GM18499 (cell line): Measurements from ENCODE around the gene ANTXR2.

Experiments
- ATAC-seq: cut with Tn5 transposase; IDR thresholded peaks from one replicate; pipeline ENCODE4 v1.9.1; 2021; ENCODE audit warnings: moderate number of reproducible peaks; ENCODE audit not compliant: insufficient read depth, unreplicated experiment

ANTXR2 gene

DNA sequence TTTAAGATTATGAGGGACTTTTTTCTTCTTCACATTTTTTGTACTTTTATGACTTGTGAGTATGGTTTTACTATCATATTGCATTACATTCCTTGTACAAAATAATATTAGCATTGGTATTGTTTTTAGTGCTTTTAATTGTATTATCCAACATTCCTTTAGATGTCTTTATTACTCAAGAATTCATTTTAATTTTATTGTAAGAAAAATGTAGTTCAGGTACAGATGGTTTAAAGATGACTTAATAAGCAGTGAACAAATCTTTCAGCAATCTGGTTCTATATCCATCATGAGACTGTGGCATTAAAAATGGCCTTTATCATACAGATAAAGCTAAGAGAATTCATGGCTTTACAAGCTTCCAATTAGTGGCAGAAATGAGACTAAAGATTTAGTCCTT, 191.6 kb downstream of the ANTXR2 start:
- no peak for ATAC-seq

DNA sequence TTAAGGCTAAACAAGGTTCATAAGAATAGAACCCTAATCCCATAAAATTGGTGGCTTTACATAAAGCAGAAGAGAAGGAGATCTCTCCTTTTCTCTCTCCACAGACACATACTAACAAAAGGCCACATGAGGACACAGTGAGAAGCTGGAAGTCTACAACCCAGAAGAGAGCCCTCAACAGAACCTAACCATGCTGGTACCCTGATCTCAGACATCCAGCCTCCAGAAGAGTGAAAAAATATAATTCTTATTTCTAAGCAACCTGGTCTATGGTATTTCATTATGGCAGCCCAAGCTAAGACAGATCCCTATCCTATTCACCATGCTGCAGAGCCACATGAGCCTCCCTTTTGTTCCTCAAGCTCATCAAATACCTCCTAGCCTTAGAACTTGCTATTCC, 195.5 kb downstream of the ANTXR2 start:
- ATAC-seq: no peak

DNA sequence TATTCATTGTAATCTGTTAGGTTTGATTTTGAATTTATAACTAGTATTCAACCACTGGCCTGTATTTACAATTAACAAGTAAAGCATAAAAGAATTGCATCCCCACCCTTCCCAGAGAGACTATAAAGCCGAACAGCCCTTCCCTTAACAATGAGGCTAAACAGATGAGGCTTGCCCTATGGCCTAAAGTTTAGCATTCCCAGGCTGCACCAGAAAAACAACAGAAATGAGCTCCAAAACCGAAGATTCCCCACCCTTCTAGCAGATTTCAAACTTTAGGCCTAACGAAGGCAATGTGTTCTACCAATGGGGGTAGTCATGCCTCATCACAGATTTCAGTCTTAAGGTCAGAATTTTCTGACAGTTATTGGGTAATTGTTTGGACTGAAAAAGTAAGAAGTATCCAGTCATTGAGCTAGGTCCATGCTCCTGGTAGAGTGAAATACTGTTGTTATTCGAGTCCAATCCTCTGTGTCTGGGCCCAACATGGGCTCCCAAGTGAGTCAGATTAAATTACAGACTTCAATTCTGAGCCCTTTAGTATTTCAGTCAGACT, 197.6 kb downstream of the ANTXR2 start:
- no peak for ATAC-seq

DNA sequence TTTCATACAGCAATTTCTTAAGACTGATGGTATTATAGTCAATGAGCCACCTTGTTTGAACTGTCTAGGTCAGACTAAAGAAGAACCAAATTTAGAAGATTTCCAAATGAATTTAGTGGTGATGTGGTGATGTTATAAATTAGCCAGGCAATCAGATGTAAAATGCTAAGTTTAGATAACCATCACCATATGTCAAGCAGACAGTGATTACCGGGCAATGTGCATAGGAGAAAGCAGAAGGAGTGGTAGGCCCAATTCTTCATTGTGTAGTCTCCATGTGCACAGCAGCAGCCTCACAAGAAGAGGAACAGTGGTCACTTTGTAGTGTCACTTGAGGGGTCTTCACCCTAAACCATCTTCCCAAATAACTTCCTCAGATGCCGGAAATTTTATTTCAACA, 198.8 kb downstream of the ANTXR2 start:
- ATAC-seq: no peak

DNA sequence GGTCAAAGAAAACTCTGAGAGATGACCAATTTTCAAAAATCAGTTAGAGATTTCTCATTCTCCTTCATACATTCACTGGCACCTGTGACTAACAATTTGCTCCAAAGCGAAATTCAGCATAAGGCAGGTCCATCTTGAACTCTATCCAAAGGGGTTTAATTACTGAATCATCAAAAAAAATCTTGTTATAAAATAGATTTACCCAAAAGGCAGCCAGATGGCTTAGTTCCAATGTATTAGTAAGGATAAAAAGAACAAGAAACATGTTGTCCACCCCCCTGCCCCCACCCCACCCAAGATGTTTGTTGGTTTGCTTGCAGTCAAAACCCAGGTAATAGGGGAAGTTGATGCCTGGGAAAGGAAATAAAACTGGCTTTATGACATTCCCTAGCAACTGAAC, 200.3 kb downstream of the ANTXR2 start:
- ATAC-seq: no peak

DNA sequence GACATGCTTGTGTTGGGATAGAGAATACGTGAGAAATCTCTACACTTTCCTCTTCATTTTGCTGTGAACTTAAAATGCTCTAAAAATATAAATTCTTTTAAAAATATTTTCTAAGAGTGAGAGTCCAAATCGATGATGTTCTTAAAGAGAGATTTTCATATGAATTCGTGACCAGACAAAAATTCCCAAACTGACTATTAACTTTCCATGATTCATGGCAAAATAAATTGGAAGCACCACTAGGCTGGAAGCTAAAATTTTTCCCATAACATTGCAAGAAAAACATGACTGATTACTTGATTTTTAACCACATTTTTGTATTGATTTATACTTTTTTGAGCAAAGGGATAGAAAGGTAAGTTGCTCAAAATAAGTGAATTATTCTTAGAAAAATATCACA, 201.1 kb downstream of the ANTXR2 start:
- no peak for ATAC-seq

DNA sequence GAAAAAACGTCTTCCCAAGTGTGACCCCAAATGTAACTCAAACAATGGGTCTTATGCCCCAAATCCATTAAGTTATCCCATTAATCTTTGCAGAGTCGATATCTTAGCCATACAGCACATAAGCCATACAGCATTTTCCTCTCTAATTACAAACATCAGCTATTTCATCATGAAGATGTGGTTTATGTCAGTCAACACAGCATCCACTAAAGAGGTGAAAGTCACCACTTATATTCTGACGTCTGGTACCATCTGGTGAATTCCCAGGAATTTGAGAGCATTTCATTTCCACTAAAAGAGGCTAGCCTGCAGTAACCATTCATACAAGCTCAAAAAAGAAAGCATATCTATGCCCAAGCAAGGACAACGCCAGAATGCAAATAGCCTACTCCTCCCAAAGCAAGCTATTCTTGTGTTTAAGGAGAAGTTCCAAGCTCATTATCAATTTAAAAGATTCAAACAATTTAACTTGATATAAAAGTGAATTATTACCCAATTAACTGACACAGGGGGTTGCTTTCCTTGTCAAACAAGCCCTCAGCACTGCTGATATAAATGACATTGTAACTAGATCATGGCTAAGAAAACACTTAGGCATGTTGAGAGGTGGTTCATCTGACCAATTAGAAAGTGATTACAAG, 203.3 kb downstream of the ANTXR2 start:
- ATAC-seq: no peak

DNA sequence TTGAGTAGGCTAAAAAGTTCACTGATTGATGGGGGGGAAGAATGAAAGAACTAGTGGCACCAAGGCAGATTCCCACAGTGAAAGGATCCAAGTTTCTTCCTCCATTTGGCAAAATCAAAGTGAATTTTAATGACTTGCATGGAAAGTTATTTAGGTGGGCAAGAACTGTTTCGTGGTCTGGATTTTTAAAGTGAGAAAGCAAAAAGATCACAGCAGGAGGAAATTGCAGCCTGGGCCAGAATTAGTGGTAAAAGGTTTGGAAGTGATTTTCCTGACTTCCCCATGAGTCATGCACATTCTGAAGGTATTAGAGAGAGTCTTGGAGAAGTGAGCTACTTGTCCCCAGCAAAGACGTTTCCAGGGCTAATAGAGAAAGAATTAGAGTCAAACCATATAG, 207.8 kb downstream of the ANTXR2 start:
- no peak for ATAC-seq

DNA sequence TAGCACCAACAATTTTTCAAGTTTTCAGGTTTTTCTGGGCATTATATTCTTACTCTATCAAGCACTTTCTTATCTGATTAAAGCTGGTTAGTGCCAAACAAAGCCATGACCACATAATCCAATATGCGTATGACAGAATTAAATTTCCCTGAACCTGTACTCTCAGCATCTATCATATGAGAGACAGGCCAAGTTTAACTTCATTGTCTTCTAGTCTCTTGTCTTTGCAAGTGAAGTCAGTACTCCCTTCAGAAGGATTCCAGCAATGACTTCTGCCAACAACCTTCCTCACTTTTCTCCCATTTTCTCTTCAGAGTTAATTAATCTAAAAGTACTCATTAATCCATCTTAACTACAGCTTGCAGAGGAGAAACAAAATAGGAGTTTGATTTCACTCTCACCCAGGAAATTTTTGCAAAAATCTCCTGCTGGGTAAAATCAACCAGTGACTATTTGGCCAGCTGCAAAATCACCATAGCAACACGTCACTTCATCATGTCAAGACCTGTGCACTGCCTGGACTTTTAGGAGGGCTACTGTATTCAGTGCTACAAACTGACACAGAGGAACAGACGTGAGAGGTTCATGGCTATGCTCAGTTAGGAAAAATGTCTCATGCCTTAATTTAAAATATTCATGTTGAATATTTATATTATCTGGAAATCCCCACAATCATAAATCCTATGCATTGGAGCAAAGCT, 208.4 kb downstream of the ANTXR2 start:
- no peak for ATAC-seq

DNA sequence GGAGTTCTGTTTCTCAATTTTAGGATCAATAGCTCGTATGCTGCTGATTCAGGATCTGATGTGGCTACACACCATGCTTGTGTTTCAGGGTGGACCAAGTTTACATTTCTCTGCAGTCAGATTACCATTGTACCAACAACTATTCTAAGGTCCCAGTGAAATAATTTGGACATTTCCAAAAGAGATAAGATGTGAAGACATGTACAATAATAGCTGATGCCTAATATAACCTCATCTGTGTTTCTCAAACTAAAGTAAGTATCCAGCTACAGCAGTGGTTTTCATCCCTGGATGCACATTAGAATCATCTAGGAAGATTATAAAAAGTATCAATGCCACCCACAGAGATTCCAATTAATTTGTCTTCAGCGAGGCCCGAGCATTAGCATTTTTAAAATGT, 209.7 kb downstream of the ANTXR2 start:
- ATAC-seq: no peak

DNA sequence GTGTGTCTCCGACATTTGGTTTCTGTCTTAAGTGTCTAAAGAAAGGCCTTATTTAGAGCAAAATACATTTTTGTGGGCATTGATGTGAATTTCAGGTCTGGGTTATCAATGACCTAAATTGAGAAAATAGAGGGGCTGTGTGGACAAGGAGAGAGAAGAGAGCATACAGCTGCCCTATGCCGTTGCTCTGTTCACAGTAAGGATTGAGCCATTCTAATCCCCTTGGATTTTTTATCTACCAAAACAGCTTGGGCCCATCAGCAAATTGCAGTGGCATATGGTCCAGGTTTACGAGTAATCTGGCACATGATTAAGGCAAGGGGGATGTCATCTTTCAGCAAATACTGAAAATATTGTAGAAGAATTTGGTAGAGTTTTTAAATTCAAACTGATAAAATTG, 210.2 kb downstream of the ANTXR2 start:
- no peak for ATAC-seq

DNA sequence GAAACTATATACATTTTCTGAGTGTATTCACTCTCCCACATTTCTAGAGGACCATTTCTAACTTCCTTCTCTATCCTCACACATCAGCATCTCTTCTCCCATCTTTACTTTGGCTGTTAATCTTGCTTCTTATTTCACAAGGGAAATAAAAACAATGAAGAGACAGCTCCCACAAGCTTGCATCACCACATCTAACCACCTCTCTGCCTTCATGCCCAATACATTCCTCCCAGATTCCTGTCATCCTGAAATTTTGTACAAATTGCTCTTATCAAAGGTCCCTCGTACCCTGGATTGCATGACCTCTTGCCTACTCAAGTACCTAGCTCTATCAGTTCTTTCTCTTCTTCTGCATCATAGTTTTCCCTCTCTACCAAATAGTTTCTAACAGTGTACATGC, 215.2 kb downstream of the ANTXR2 start:
- ATAC-seq: no peak

DNA sequence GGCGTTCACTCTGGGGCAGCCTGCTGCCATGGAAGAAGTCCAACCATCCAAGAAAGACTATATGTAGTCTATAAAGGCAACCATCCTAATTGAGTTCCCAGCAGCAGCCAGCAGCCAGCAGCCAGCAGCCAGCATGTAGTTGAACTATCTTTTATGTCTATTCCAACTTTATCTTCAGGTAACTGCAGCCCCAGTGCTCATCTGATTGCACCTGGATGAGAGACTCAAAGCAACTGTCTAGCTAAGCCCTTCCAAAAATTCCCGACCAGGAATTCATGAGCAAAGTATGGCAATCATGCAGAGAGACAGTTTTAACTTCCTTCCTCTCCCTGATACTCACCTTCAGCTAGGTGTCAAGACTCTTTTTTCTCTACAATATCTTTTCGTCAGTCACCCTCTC, 216.8 kb downstream of the ANTXR2 start:
- ATAC-seq: no peak

DNA sequence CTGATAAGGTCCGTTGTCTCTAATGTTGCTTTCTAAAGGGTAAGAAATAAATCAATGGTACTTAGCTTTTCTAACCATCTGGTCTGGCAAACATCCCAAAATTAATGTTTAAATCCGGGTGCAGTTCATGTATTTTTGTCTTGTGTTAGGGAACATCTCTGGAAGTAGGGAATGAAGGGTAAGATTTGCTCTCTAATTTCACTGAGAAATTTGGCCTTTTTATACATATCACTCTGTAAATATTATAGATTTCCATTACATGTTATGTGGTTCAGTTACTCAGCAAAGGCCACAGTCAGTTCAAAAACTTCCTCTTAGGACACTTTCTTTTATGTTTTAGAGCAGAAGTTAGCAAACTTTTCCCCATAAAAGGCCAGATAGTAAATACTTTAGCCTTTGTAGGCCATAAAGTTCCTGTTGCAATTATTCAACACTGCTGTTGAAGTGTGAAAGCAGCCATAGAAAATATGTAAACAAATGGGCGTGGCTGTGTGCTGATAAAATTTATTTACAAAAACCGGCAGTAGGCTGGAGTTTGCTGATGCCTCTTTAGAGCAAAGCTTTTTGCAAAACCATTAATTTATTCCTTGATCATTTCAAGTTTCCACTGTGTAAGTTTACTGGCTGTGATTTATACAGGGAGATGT, 218.1 kb downstream of the ANTXR2 start:
- ATAC-seq: no peak

DNA sequence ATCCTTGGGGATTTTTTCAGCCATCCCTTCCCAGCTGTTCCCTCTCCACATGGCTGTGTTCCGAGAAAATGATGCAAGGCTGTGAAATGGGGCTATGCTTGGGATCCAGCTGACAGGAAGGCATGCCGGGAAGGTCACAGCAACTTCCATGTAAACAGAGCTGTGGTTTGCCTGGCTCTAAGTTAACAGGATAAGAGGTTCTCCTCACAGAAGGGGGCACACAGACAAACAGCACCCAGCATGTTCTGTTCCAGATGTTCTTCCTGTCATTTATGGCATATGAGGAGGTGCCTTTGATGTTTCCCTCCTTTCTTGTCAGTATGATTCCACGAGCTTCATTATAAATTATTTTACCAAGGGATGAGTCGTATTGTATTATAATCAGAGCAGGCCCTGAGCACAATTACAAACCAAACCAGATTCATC, 220.7 kb downstream of the ANTXR2 start:
- no peak for ATAC-seq

DNA sequence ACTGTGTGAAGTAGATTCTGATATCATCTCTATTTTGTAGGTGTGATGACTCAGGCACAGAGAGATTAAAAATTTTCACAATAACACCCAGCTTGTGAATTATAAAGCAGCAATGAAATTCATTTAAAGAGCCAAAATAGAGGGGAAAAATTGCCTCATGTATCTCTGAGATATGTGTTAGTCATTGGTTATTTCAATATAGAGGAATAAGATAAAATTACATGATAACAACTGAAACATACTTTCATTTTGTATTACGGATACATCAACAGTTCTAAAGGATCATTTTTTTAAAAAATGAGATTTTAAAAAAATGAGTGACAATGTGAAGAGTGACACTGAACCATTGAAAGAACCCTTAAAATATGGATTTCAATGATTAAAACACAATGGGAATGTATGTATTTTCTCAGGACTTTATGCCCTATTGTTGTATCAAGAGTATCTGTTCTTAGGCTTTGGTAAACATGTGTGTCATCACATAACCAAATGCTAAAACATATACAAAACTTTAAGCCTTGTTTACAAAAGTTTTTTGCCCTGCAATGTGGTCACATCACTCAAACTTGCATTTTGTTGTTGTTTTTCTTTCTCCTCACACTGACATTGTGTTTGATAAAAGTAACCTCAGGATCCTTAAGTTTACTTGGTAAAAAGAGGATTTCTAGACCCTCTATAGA, 221.3 kb downstream of the ANTXR2 start:
- ATAC-seq: no peak
